Left lung (tissue), 10 donors: Measurements from ENCODE around the gene CACNA1I. TPM values are rescaled to one million over a fixed set of nuclear protein-coding genes. Genes with fewer than 3 reads are reported as not detected.

ENCODE experiments used
- ATAC-seq: fragments of 200-7000 bp; cut with Tn5 transposase; one replicate; pipeline ENCODE4 v1.9.1; 2020; ENCODE audit warnings: moderate library complexity
- DNase-seq, 4 donors: peaks; one replicate each; pipeline ENCODE4 v3.0.0-alpha.2; 2013 to 2020
- H3K27ac ChIP-seq, 2 donors: fragments of 200-600 bp; sonication (generic) in 1 of 2; one replicate each; pipeline versions ENCODE4 v1.5.0 to v1.8.0; 2020 to 2021
- H3K27me3 ChIP-seq, 2 donors: fragments of 200-600 bp; sonication (generic) in 1 of 2; one replicate each; pipeline versions ENCODE4 v1.5.0 to v1.8.0; 2020 to 2021
- H3K36me3 ChIP-seq, 2 donors: fragments of 200-600 bp; sonication (generic) in 1 of 2; one replicate each; pipeline versions ENCODE4 v1.5.0 to v1.8.0; 2020 to 2021
- H3K4me1 ChIP-seq, 2 donors: fragments of 200-600 bp; one replicate each; pipeline ENCODE4 v1.8.0; 2021
- H3K4me3 ChIP-seq, 2 donors: fragments of 200-600 bp; sonication (generic) in 1 of 2; one replicate each; pipeline versions ENCODE4 v1.5.0 to v1.8.0; 2020 to 2021; ENCODE audit warnings: mild to moderate bottlenecking in 1 of 2
- H3K9me3 ChIP-seq, 2 donors: fragments of 200-600 bp; sonication (generic) in 1 of 2; one replicate each; pipeline versions ENCODE4 v1.5.0 to v1.8.0; 2020 to 2021
- intact Hi-C, 2 donors: fragments of 100-400 bp; cut with DNase I; formaldehyde crosslinking; loops; one replicate each; pipeline versions ENCODE4 v1.11.2 to v1.14.2; 2022
- polyA plus RNA-seq, 6 donors: library from polyadenylated mRNA; unstranded; fragments of 120-200 nt; gene quantifications; one replicate each; pipeline ENCODE4 v1.2.1, GENCODE V29; 2013; ENCODE audit not compliant: insufficient read length in 6 of 6
- total RNA-seq, 2 donors: library from RNA; stranded (reverse); fragmentation: NEBNext Ultra II Directional; extraction: Animal tissue kit (Norgen Biotek cat#: 25700); gene quantifications; one replicate each; pipeline ENCODE4 v1.2.1, GENCODE V29; 2021
- TF ChIP-seq, protein P1 (sequence below), 2 donors: fragments of 200-600 bp; sonication (generic) in 1 of 2; IDR thresholded peaks; one replicate each; pipeline versions ENCODE4 v1.5.0 to v1.8.0; 2021; ENCODE audit warnings: antibody characterized with exemption in 2 of 2
- donor health status: DM: no; HTN: yes; CAD: no.
- donor health status: DM: no; HTN: no; CAD: no.

CACNA1I gene
- total and polyA plus RNA-seq, 8 donors: 0.03 to 0.35 (median 0.09) TPM

DNA sequence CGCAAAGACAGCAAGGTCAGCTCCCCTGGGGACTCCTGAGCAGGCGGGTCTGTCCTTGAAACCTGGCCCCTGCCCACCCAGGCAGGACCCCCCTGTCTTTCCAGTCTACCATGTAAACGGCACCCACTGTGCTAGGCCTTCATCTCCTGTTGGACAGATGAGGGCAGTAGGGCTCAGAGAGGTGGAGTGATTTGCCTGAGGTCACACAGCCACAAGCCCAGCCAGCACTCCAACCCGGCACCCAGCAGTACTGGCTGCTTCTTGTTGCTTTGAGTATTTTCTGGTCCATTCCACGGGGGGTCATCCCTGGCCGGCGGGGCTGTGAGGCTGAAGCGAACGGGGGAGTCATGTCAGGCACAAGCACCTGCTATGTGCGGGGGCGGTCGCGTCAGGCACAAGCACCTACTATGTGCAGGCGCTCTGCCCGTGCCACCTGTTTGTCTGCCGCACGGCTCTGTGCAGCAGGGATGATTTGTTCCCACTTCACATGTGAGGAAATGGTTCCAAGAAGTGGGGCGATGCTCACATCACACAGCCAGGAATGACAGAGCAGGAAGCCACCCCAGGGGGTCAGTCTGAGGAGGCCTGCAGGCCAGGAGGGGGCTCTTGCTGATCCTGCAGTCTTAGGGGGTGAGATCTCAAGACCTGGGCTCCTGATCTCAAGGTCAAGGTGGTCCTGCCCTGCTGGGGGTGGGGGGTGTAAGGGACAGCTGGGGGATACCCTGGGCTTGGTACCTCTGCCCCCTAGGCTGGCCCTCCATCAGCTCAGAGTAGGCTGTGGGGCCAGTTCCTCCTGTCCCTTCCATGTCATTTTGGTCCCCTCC, 110.7 kb downstream of the CACNA1I start:
- DNase-seq: peak in 1 of 4 donors; percentile 74

DNA sequence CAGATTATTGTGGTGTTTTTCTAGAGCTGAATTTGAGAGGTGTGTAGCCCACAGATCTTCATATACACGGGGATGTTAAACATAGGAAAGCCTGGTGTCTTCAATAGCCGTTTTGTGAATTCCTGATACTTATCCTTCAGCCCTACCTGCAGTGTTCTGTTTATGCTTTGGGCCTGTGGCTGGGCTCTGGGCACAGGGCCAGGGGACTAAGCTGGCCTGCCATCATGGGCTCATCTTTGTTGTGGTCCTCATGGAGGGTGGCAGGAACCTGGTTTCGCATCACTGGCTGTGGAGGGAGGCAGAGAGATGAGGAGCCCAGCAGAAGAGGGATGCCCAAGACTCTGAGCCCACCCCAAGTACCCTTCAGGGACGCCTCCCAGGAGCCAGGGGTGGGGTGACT, 112.4 kb downstream of the CACNA1I start:
- intact Hi-C loops: no loop called here
- Histone ChIP-seq H3K27me3 (peaks cover 30 to 82% of the 10 kb centered on the region in 2 donors), H3K4me3 (no peak overlapping the region), H3K9me3 (no peaks in the 10 kb centered on the region), H3K36me3 (no peaks in the 10 kb centered on the region), H3K4me1 (no peaks in the 10 kb centered on the region), H3K27ac (no peak overlapping the region)
- DNase-seq: no peak
- ATAC-seq: no peak
- TF ChIP-seq, protein P1, sequence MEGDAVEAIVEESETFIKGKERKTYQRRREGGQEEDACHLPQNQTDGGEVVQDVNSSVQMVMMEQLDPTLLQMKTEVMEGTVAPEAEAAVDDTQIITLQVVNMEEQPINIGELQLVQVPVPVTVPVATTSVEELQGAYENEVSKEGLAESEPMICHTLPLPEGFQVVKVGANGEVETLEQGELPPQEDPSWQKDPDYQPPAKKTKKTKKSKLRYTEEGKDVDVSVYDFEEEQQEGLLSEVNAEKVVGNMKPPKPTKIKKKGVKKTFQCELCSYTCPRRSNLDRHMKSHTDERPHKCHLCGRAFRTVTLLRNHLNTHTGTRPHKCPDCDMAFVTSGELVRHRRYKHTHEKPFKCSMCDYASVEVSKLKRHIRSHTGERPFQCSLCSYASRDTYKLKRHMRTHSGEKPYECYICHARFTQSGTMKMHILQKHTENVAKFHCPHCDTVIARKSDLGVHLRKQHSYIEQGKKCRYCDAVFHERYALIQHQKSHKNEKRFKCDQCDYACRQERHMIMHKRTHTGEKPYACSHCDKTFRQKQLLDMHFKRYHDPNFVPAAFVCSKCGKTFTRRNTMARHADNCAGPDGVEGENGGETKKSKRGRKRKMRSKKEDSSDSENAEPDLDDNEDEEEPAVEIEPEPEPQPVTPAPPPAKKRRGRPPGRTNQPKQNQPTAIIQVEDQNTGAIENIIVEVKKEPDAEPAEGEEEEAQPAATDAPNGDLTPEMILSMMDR (IDR thresholded peaks at IDR 0.05): no peak

More for the DNA sequence above, 110.7 kb downstream of the CACNA1I start:
- intact Hi-C loops: no loop called here
- no peak for ATAC-seq
- TF ChIP-seq, protein P1 (IDR thresholded peaks at IDR 0.05): no peak
- no peaks in the 10 kb centered on the region for H3K36me3 ChIP-seq
- no peaks in the 10 kb centered on the region for H3K4me1 ChIP-seq
- H3K4me3 ChIP-seq: no peak overlapping the region
- no peaks in the 10 kb centered on the region for H3K9me3 ChIP-seq
- H3K27me3 ChIP-seq: peaks cover 21 to 81% of the 10 kb centered on the region in 2 donors
- H3K27ac ChIP-seq: no peak overlapping the region

DNA sequence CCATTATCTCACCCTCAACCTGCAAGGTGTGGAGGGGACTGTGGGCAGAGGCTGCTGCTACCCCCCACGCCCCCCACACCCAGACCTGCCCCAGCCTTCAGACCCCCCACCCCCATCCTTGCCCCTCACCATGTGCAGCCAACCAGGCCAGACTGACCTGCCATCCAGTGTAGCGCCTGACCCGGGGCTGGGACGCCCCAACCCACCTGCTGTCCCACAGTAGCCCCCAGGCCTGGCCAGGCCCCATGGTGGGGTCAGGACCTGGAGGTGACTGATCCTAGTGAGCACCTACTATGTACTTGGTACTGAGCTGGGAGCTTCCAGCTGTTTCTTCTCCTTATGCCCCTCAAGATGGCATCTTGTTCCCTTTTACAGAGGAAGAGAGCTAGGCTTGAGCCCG, 113.1 kb downstream of the CACNA1I start:
- TF ChIP-seq, protein P1 (IDR thresholded peaks at IDR 0.05): no peak
- H3K27me3 ChIP-seq: peaks cover 30 to 83% of the 10 kb centered on the region in 2 donors
- DNase-seq (no peak), ATAC-seq (no peak)
- H3K27ac ChIP-seq: no peak overlapping the region
- intact Hi-C loops: no loop called here
- H3K4me1 ChIP-seq: no peaks in the 10 kb centered on the region
- H3K9me3 ChIP-seq: no peaks in the 10 kb centered on the region
- no peaks in the 10 kb centered on the region for H3K36me3 ChIP-seq
- no peak overlapping the region for H3K4me3 ChIP-seq

DNA sequence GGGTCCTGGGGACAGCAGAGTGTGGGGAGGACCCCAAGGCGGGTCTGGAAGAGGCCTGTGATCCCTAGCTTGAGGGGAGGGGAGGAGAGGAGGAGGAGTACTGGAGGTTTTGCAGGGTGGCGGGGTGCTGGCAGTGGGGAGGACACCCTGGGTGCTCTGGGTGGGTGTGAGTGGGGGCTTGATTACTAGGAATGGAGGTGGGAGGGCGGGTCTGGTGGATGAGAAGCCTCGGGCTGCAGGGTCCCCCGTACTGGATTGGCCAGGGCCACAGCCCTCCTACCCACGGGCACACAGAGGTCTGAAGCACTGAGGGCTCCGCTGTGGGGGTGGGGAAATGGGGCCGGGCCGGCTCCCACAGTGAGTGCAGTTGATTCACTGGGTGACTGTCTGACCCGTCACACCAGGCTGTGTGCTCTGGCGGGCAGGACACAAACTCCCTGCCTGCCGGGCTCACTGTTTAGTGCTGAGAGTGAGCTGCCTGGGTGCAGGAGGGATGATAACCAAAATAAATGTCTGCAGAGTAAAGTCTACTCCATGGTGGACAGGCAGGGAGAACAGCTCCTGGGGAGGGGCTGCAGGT, 114.2 kb downstream of the CACNA1I start:
- no peaks in the 10 kb centered on the region for H3K9me3 ChIP-seq
- intact Hi-C loops: no loop called here
- DNase-seq (peak in 1 of 4 donors; percentile 43), ATAC-seq (no peak)
- no peak overlapping the region for H3K27ac ChIP-seq
- TF ChIP-seq, protein P1 (IDR thresholded peaks at IDR 0.05): no peak
- H3K4me1 ChIP-seq: no peaks in the 10 kb centered on the region
- peaks cover 30 to 83% of the 10 kb centered on the region in 2 donors for H3K27me3 ChIP-seq
- no peaks in the 10 kb centered on the region for H3K36me3 ChIP-seq
- H3K4me3 ChIP-seq: no peak overlapping the region
